ENCODE data around the gene ADCY4. TPM values are rescaled to one million over a fixed set of nuclear protein-coding genes. Genes with fewer than 3 reads are reported as not detected.

Gene ADCY4
- total and polyA plus RNA-seq, 2 of the 8 experiments (the other 6 are each of a cell fraction or from before 2014, with no cell fraction given) = 0.27 to 0.35 TPM

- Histone ChIP-seq H2AFZ (ENCODE audit: low read length) (no peak overlapping the region), H3K27ac (ENCODE audit: low read depth, low read length) (no peak overlapping the region), H2BK5ac (ENCODE audit: low read depth, low read length) (no peak overlapping the region), H3K4me3 (ENCODE audit: extremely low read depth in 1 of 4, insufficient read depth in 2 of 4, low read depth in 3 of 4, low read length in 4 of 4) (no peak overlapping the region), H3K79me1 (ENCODE audit: low read depth, low read length) (no peaks in the 10 kb centered on the region), H3K4me1 (replicated peaks in 1 of 4; ENCODE audit: control insufficient read depth in 3 of 4, insufficient read depth in 4 of 4, low read length in 3 of 4) (no peaks in the 10 kb centered on the region), H3K56ac (replicated peaks; ENCODE audit: insufficient read length, low read depth, low read length) (no peak overlapping the region), H3K79me2 (ENCODE audit: control insufficient read depth in 1 of 2, insufficient read depth in 2 of 2, low read length in 2 of 2) (no peaks in the 10 kb centered on the region), H4K5ac (ENCODE audit: insufficient read length, low read depth, low read length) (no peak overlapping the region), H4K91ac (replicated peaks; ENCODE audit: insufficient read length, low read length) (no peak overlapping the region), H3K27me3 (replicated peaks in 1 of 4; ENCODE audit: control insufficient read depth in 3 of 4, extremely low read depth in 1 of 4, insufficient read depth in 3 of 4, low read length in 3 of 4) (no peaks in the 10 kb centered on the region), H3K9ac (replicated peaks in 1 of 4; ENCODE audit: extremely low read depth in 1 of 4, low read depth in 3 of 4, low read length in 3 of 4) (no peak overlapping the region), H2BK20ac (ENCODE audit: low read length) (no peak overlapping the region), H2BK12ac (ENCODE audit: low read depth, low read length) (no peak overlapping the region), H4K8ac (ENCODE audit: extremely low read depth, insufficient read depth, low read length) (no peak overlapping the region), H3K9me3 (ENCODE audit: insufficient read depth in 2 of 2, low read depth in 1 of 2, low read length in 1 of 2) (no peaks in the 10 kb centered on the region), H3K4ac (replicated peaks; ENCODE audit: insufficient read length, low read depth, low read length) (no peak overlapping the region), H3K36me3 (ENCODE audit: control insufficient read depth in 2 of 4, insufficient read depth in 4 of 4, low read length in 3 of 4) (peaks cover 18 to 32% (median 23%) of the 10 kb centered on the region in 4 experiments), H3K4me2 (ENCODE audit: insufficient read depth in 1 of 2, low read depth in 2 of 2, low read length in 2 of 2) (no peak overlapping the region), H3K18ac (ENCODE audit: extremely low read depth, low read length) (no peak overlapping the region), H2AK5ac (ENCODE audit: low read depth, low read length) (no peak overlapping the region), H3K23me2 (ENCODE audit: low read depth, low read length) (peaks cover 1% of the 10 kb centered on the region; the same call in 1 of the 2 replicates), H4K20me1 (replicated peaks in 1 of 2; ENCODE audit: control insufficient read depth in 1 of 2, insufficient read depth in 2 of 2, low read length in 2 of 2) (peaks cover 2 to 6% of the 10 kb centered on the region in 2 experiments), H3K14ac (ENCODE audit: insufficient read length) (no peak overlapping the region), H2BK15ac (ENCODE audit: low read length) (no peak overlapping the region), H3K23ac (ENCODE audit: insufficient read length) (no peak overlapping the region), H2BK120ac (replicated peaks; ENCODE audit: low read depth, low read length) (no peak overlapping the region)
- POLR2A ChIA-PET (ENCODE audit: partially characterized antibody) = interaction anchor here (0.8 to 3.0 kb wide), 16 partner anchors 10 to 223 kb away, joined by 3 to 18 read pairs (median 4); partner anchors contain the start of genes ADCY4, DHRS1, MDP1 and NOP9
- CTCF ChIA-PET (ENCODE audit: partially characterized antibody) = interaction anchor here (0.6 to 15.8 kb wide), 43 partner anchors 9 to 819 kb away, joined by 3 to 173 read pairs (median 5); partner anchors contain the start of genes ADCY4, CBLN3, CHMP4A and DHRS1
- DNase-seq (ENCODE audit: low read depth in 1 of 2, low spot score in 2 of 2) (no peak), FAIRE-seq (no peak)
- whole genome bisulfite sequencing, 2 experiments (ENCODE audit: extremely low coverage in 1 of 2, insufficient coverage in 1 of 2, insufficient read length in 1 of 2, insufficient replicate concordance in 2 of 2, low coverage in 1 of 2, low lambda C conversion rate in 2 of 2, missing lambda C conversion rate in 1 of 2) = 92% methylated on average over 7 of the region's 7 CpGs; no CpG with 5 or more reads in 1 of the 2 experiments
- no peak for TF ChIP-seq KDM5A (IDR thresholded peaks at IDR 0.05; ENCODE audit: low read length)
Measured at GRCh38 chr14:24308342-24309124, 26.3 kb downstream of the ADCY4 start.
